B cell (primary cell): ENCODE results near the gene PRKCB.

Source experiments
- CTCF ChIP-seq: fragments of 200-600 bp; IDR thresholded peaks from one replicate; pipeline ENCODE4 v1.8.0; 2022; ENCODE audit warnings: antibody characterized with exemption, mild to moderate bottlenecking
- EZH2 ChIP-seq: IDR thresholded peaks from 2 replicates; pipeline ENCODE4 v1.6.1; 2012; ENCODE audit warnings: borderline replicate concordance, low read depth, mild to moderate bottlenecking, moderate library complexity, low read length; ENCODE audit not compliant: insufficient read depth, poor library complexity, severe bottlenecking

- TF ChIP-seq CTCF (no peak), EZH2 (no peak)
Observed at GRCh38 chr16:24135624-24136565, 300.1 kb downstream of the PRKCB start.
